Panc1 (cell line): ENCODE results near the gene ATP5F1D. TPM values are rescaled to one million over a fixed set of nuclear protein-coding genes. Genes with fewer than 3 reads are reported as not detected.

Source experiments
- ATAC-seq: fragments of 200-7000 bp; cut with Tn5 transposase; 2 replicates; pipeline ENCODE4 v1.9.1; 2020; ENCODE audit warnings: mild to moderate bottlenecking, moderate library complexity
- BruUV-seq: library from RNA; stranded (reverse); fragments of 400-500 nt; replicated peaks from 2 replicates; lab custom pipeline; 2021; lab: Mats Ljungman, UMichigan
- CTCF ChIA-PET: fragments of 300-600 bp; sonication (Branson Sonifier 250); formaldehyde crosslinking; loops from one replicate; lab custom pipeline; 2022; ENCODE audit warnings: antibody characterized with exemption; lab: Charles Lee
- POLR2A ChIA-PET: fragments of 300-600 bp; sonication (Branson Sonifier 250); formaldehyde crosslinking; loops from one replicate; lab custom pipeline; 2022; ENCODE audit warnings: antibody characterized with exemption; lab: Charles Lee
- DNase-seq: peaks from one replicate; pipeline ENCODE4 v3.0.0-alpha.2; 2010; ENCODE audit warnings: low read depth, low spot score
- H3K27ac ChIP-seq: 2 replicates; pipeline ENCODE4 v1.5.1; 2011; ENCODE audit warnings: mild to moderate bottlenecking, low read length, inconsistent platforms
- H3K27me3 ChIP-seq: fragments of 200-500 bp; sonication (Bioruptor generic); 2 replicates; pipeline ENCODE4 v1.6.0; 2014; ENCODE audit warnings: low read length, inconsistent platforms; ENCODE audit not compliant: control insufficient read depth, insufficient read depth
- H3K36me3 ChIP-seq: fragments of 200-500 bp; sonication (Bioruptor generic); 2 replicates; pipeline ENCODE4 v1.5.1; 2014; ENCODE audit warnings: inconsistent platforms, mild to moderate bottlenecking, low read length, moderate library complexity; ENCODE audit not compliant: control insufficient read depth, insufficient read depth
- H3K4me1 ChIP-seq: 2 replicates; pipeline ENCODE4 v1.5.1; 2011; ENCODE audit warnings: inconsistent platforms, mild to moderate bottlenecking, low read length, moderate library complexity; ENCODE audit not compliant: control insufficient read depth, insufficient read depth
- H3K4me3 ChIP-seq, 2 experiments: 2 replicates each; pipeline ENCODE4 v1.5.1; 2011 to 2012; ENCODE audit warnings: low read depth in 2 of 2, low read length in 2 of 2, mild to moderate bottlenecking in 2 of 2, inconsistent platforms in 1 of 2, moderate library complexity in 1 of 2
- H3K9me3 ChIP-seq: fragments of 200-500 bp; sonication (Bioruptor generic); 2 replicates; pipeline ENCODE4 v1.5.1; 2014; ENCODE audit warnings: low read depth, mild to moderate bottlenecking, inconsistent platforms, low read length, moderate library complexity; ENCODE audit not compliant: control insufficient read depth, insufficient read depth
- POLR2AphosphoS5 ChIP-seq: IDR thresholded peaks from 2 replicates; pipeline ENCODE4 v1.6.1; 2012; ENCODE audit warnings: mild to moderate bottlenecking, low read depth, low read length, moderate library complexity
- SIN3A ChIP-seq: IDR thresholded peaks from 2 replicates; pipeline ENCODE4 v1.6.1; 2012; ENCODE audit warnings: low read depth, mild to moderate bottlenecking, low read length, moderate library complexity, borderline replicate concordance; ENCODE audit not compliant: insufficient read depth
- TCF7L2 ChIP-seq: IDR thresholded peaks from 2 replicates; pipeline ENCODE4 v1.6.1; 2011; ENCODE audit warnings: mild to moderate bottlenecking, low read depth, low read length, inconsistent platforms
- in situ Hi-C: cut with HindIII; loops from 2 replicates; pipeline ENCODE4 v1.10.0; 2016; ENCODE audit warnings: low sequenced_read_pairs, low pct_unique_long_range_greater_than_20kb
- intact Hi-C: fragments of 100-400 bp; cut with micrococcal nuclease; formaldehyde crosslinking; loops from one replicate; pipeline ENCODE4 v1.10.0; 2022; ENCODE audit not compliant: unreplicated experiment
- total RNA-seq: library from RNA; stranded (reverse); gene quantifications from one replicate; pipeline ENCODE4 v1.2.1, GENCODE V29; 2021; ENCODE audit not compliant: unreplicated experiment
- TF ChIP-seq, protein P1 (sequence below): fragments of 450-650 bp; IDR thresholded peaks from 2 replicates; pipeline ENCODE4 v1.5.1; 2017; ENCODE audit warnings: mild to moderate bottlenecking
- TF ChIP-seq, protein P2 (sequence below), 2 experiments: IDR thresholded peaks; 2 replicates each; pipeline ENCODE4 v1.6.1; 2011 to 2012; ENCODE audit warnings: low read depth in 2 of 2, control low read depth in 1 of 2, low read length in 1 of 2, mild to moderate bottlenecking in 1 of 2, moderate library complexity in 1 of 2; ENCODE audit not compliant: insufficient read depth in 1 of 2

Gene ATP5F1D
- total RNA-seq, 1 experiment from 2014 or later = 218 TPM

GRCh38 chr19:1278074-1278473 lies 36.5 kb downstream of the ATP5F1D start:
- ChIA-PET CTCF (interaction anchor here (0.7 kb wide), 1 partner anchor 291 kb away, joined by 5 read pairs; no protein-coding TSS in a partner anchor), POLR2A (no interaction called here)
- Histone ChIP-seq H3K4me1 (peaks cover 19% of the 10 kb centered on the region), H3K4me3 (no peak overlapping the region), H3K27ac (no peak overlapping the region), H3K27me3 (no peaks in the 10 kb centered on the region), H3K36me3 (no peaks in the 10 kb centered on the region), H3K9me3 (no peaks in the 10 kb centered on the region)
- intact Hi-C loops = loop anchor here (10.0 kb wide), 1 partner anchor 97 kb away; no protein-coding TSS in a partner anchor
- in situ Hi-C loops = no loop called here
- TF ChIP-seq, protein P1, sequence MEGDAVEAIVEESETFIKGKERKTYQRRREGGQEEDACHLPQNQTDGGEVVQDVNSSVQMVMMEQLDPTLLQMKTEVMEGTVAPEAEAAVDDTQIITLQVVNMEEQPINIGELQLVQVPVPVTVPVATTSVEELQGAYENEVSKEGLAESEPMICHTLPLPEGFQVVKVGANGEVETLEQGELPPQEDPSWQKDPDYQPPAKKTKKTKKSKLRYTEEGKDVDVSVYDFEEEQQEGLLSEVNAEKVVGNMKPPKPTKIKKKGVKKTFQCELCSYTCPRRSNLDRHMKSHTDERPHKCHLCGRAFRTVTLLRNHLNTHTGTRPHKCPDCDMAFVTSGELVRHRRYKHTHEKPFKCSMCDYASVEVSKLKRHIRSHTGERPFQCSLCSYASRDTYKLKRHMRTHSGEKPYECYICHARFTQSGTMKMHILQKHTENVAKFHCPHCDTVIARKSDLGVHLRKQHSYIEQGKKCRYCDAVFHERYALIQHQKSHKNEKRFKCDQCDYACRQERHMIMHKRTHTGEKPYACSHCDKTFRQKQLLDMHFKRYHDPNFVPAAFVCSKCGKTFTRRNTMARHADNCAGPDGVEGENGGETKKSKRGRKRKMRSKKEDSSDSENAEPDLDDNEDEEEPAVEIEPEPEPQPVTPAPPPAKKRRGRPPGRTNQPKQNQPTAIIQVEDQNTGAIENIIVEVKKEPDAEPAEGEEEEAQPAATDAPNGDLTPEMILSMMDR = no peak
- TF ChIP-seq, protein P2, sequence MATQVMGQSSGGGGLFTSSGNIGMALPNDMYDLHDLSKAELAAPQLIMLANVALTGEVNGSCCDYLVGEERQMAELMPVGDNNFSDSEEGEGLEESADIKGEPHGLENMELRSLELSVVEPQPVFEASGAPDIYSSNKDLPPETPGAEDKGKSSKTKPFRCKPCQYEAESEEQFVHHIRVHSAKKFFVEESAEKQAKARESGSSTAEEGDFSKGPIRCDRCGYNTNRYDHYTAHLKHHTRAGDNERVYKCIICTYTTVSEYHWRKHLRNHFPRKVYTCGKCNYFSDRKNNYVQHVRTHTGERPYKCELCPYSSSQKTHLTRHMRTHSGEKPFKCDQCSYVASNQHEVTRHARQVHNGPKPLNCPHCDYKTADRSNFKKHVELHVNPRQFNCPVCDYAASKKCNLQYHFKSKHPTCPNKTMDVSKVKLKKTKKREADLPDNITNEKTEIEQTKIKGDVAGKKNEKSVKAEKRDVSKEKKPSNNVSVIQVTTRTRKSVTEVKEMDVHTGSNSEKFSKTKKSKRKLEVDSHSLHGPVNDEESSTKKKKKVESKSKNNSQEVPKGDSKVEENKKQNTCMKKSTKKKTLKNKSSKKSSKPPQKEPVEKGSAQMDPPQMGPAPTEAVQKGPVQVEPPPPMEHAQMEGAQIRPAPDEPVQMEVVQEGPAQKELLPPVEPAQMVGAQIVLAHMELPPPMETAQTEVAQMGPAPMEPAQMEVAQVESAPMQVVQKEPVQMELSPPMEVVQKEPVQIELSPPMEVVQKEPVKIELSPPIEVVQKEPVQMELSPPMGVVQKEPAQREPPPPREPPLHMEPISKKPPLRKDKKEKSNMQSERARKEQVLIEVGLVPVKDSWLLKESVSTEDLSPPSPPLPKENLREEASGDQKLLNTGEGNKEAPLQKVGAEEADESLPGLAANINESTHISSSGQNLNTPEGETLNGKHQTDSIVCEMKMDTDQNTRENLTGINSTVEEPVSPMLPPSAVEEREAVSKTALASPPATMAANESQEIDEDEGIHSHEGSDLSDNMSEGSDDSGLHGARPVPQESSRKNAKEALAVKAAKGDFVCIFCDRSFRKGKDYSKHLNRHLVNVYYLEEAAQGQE (IDR thresholded peaks at IDR 0.05; ENCODE audit: insufficient read depth in 1 of 2, low read depth in 2 of 2, low read length in 1 of 2) = no peak
- no peak for TF ChIP-seq POLR2AphosphoS5
- TF ChIP-seq TCF7L2 = no peak
- TF ChIP-seq SIN3A = no peak
- ATAC-seq (no peak), DNase-seq (no peak)
- BruUV-seq = no TSS peak

DNA sequence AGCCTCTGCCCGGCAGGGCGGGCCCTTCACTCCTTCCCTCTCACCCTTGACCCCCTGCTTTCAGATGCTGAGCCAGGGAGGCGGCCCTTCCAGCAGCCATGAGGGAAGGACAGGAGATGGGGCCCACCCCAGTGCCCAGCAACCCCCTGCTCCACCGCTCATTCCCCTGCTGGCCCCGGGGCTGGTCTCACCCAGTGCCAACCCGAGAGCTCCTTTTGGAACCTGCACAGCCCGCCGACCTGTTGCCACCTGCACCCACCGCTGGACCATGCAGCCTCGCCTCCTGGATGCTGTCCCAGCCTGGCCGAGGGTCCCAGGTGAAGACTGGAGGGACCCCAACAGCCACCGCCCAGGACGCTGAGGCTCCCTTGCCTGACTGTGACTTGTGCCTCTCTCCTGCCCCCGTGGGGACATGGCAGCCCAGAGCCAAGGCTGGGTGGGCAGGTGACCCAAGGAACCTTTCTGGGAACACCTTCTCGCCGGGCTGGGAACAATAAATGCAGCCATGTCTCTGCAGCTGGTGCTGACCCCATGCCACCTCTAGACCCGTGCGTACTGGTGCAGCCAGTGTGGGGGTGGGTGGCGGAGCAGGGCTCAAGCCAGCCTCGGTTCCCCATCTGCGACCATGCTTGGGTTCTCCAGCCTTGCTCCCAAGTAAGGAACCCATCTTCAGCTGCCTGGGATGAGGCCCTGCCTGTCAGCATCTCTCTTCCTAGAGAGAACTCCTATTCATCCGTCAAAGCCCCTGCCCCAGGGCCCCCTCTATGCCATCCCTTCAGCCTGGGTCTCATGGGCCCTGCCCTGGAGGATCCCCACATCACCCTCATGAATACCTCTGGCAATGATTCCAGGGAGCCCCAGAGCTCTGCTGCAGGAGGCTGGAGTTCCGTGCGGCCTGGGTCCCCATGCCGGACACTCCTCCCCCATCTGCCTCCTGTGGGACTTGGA lies 37.4 kb downstream of the ATP5F1D start:
- peaks cover 12% of the 10 kb centered on the region for H3K4me1 ChIP-seq
- ATAC-seq = no peak
- no peak for DNase-seq
- H3K9me3 ChIP-seq = no peaks in the 10 kb centered on the region
- in situ Hi-C loops = no loop called here
- H3K27me3 ChIP-seq = no peaks in the 10 kb centered on the region
- intact Hi-C loops = loop anchor here (10.0 kb wide), 1 partner anchor 96 kb away; no protein-coding TSS in a partner anchor
- no peaks in the 10 kb centered on the region for H3K36me3 ChIP-seq
- ChIA-PET POLR2A (interaction anchor here (0.6 kb wide), 2 partner anchors 86 to 96 kb away, joined by 3 to 4 read pairs; no protein-coding TSS in a partner anchor), CTCF (interaction anchor here (0.6 to 1.0 kb wide), 3 partner anchors 13 to 252 kb away, joined by 3 to 9 read pairs (median 3); no protein-coding TSS in a partner anchor)
- BruUV-seq = no TSS peak
- H3K27ac ChIP-seq = no peak overlapping the region
- TF ChIP-seq, protein P1 = no peak
- TF ChIP-seq SIN3A (no peak), POLR2AphosphoS5 (no peak), TCF7L2 (no peak)
- TF ChIP-seq, protein P2 (IDR thresholded peaks at IDR 0.05; ENCODE audit: insufficient read depth in 1 of 2, low read depth in 2 of 2, low read length in 1 of 2) = no peak
- no peak overlapping the region for H3K4me3 ChIP-seq
